Measurements from ENCODE around the gene MYL10. TPM values are rescaled to one million over a fixed set of nuclear protein-coding genes. Genes with fewer than 3 reads are reported as not detected.
A peak's percentile ranks its signal among the peaks of the same experiment; 100 is the strongest.
"Not testable (repeated sequence)": the region's sequence is repeated elsewhere in the genome, so short reads cannot be mapped to it uniquely, and the experiment has no call there.

The MYL10 gene
- total RNA-seq, 2 donors from 2014 or later, result not detected

DNA sequence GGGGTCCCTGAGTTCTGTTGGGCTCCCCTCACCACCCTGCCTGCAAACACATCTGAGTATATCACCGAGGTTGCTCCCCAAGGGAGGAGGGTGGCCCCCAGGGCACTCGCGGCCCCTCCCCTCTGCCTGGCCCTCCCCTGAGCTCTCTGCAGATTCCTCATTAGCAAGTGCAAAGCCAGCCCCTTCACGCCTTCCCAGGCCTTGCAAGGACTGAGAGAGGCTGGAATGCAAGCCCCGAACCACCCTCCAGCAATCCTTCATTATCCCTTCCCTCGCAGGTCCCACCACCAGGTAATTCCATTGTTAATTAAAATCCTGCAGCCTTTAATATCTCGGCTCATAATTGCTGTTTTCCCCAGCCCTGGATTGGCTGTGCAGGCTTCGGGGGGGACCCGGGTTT lies 35.3 kb upstream of the MYL10 start:
- no peak for ATAC-seq
- Mint-ChIP-seq H3K36me3 (peaks cover 5 to 8% of the 10 kb centered on the region in 2 donors), H3K9me3 (peaks cover 0 to 9% of the 10 kb centered on the region in 2 donors), H3K27ac (no peak overlapping the region)
- no peak for DNase-seq (ENCODE audit: low spot score in 2 of 2)

GRCh38 chr7:101663747-101664146 lies 34.7 kb upstream of the MYL10 start:
- peaks cover 0 to 8% of the 10 kb centered on the region in 2 donors for H3K9me3 Mint-ChIP-seq
- H3K27ac Mint-ChIP-seq, result no peak overlapping the region
- no peak for ATAC-seq
- DNase-seq (ENCODE audit: low spot score in 2 of 2), result no peak
- peaks cover 5 to 8% of the 10 kb centered on the region in 2 donors for H3K36me3 Mint-ChIP-seq

- H3K9me3 Mint-ChIP-seq, result peaks cover 0 to 4% of the 10 kb centered on the region in 2 donors
- DNase-seq (ENCODE audit: low spot score in 2 of 2) (no peak), ATAC-seq (no peak)
- H3K27ac Mint-ChIP-seq, result no peak overlapping the region
- peaks cover 0 to 5% of the 10 kb centered on the region in 2 donors for H3K36me3 Mint-ChIP-seq
Measured at GRCh38 chr7:101662447-101662998, 33.4 kb upstream of the MYL10 start.

DNA sequence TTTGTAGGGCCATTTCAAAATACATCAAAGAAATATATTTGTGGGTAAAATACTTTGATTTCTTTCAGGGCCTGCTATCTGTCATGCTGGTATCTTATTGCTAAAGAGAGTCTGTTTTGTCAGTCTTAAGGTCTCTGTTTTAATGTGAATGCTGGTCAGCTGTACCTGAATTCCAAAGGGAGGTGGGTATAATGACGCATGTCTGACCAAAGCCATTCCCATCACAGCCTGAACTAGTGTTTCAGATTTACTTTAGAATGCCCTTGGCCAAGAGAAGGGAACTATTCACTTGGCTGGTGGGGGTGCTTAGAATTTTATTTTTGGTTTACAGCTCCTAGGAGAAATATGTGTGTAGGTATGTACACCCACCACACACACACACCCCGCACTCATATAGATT lies 30.6 kb upstream of the MYL10 start:
- peaks cover 0 to 4% of the 10 kb centered on the region in 2 donors for H3K9me3 Mint-ChIP-seq

GRCh38 chr7:101657171-101657570 lies 28.1 kb upstream of the MYL10 start:
- H3K9me3 Mint-ChIP-seq, result no peaks in the 10 kb centered on the region
- no peak overlapping the region for H3K27ac Mint-ChIP-seq
- no peak for DNase-seq (ENCODE audit: low spot score in 2 of 2)
- no peak for ATAC-seq
- H3K36me3 Mint-ChIP-seq, result no peaks in the 10 kb centered on the region

More for the DNA sequence above, 30.6 kb upstream of the MYL10 start:
- DNase-seq (ENCODE audit: low spot score in 2 of 2) (no peak), ATAC-seq (no peak)
- Mint-ChIP-seq H3K36me3 (peaks cover 0 to 5% of the 10 kb centered on the region in 2 donors), H3K27ac (no peak overlapping the region)

GRCh38 chr7:101651112-101651511 lies 22.0 kb upstream of the MYL10 start:
- Mint-ChIP-seq H3K27ac (no peak overlapping the region), H3K9me3 (no peaks in the 10 kb centered on the region), H3K36me3 (no peaks in the 10 kb centered on the region)
- no peak for DNase-seq (ENCODE audit: low spot score in 2 of 2)
- no peak for ATAC-seq

DNA sequence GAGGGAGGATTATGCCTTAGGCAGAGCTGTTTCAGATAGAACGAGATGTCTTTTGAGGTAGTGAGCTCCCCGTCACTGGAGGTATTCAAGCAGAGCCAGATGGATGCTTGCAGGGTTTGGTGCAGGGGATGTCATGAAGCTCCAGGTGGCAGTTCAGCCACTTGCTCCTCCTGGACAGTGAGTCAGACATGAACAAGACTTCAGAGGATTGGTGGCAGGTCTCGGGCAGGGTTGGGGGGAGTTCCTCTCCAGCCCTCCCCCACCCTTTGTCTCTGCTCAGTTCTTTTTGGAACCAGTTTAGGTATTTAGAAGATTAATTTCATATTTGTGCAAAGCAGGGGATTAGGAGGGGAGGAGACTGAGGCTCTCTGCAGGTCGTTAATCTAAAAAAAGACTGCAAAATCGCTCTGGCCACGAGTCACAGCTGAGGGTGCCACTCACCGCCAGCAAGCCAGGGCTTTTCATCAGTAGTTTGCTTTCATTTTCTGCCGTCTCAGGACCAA lies 21.5 kb upstream of the MYL10 start:
- Mint-ChIP-seq H3K36me3 (no peaks in the 10 kb centered on the region), H3K27ac (no peak overlapping the region), H3K9me3 (no peaks in the 10 kb centered on the region)
- DNase-seq (ENCODE audit: low spot score in 2 of 2) (no peak), ATAC-seq (no peak)

DNA sequence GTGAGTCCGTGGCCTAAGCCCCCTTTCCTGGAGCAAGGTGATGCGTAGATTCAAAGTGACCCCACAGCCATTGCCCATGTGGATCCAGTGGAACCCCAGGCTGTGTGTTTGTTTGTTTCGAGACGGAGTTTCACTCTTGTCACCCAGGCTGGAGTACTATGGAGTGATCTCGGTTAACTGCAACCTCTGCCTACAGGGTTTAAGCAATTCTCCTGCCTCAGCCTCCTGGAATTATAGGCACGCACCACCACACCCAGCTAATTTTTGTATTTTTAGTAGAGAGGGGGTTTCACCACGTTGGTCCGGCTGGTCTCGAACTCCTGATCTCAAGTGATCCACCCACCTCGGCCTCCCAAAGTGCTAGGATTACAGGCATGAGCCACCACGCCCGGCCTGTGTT lies 18.8 kb upstream of the MYL10 start:
- not testable (repeated sequence) for ATAC-seq; H3K27ac Mint-ChIP-seq; H3K9me3 Mint-ChIP-seq; DNase-seq (ENCODE audit: low spot score in 2 of 2); H3K36me3 Mint-ChIP-seq

- ATAC-seq, result no peak
- H3K36me3 Mint-ChIP-seq, result no peaks in the 10 kb centered on the region
- no peaks in the 10 kb centered on the region for H3K9me3 Mint-ChIP-seq
- no peak overlapping the region for H3K27ac Mint-ChIP-seq
- no peak for DNase-seq (ENCODE audit: low spot score in 2 of 2)
Measured at GRCh38 chr7:101645951-101646350, 16.9 kb upstream of the MYL10 start.

DNA sequence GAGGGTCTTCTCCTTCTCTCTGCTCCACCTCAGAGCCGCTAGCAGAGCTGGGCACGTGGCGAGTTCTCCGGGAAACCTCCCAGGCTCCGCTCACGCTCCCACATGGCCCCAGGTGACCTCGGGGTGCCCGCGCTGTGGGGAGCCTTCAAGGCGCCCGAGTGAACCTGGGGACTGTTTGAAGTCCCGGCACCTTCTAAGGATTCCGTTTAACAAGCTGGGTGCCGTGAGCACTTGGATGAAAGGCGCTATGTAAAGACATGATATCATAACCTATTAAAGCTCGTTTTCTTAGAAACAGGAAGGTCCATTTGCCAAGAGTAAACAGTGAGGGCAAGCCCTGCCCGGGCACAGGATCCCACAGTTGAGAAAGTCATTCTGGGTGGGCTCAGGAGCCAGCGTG lies 15.8 kb upstream of the MYL10 start:
- Mint-ChIP-seq H3K36me3 (no peaks in the 10 kb centered on the region), H3K9me3 (no peaks in the 10 kb centered on the region), H3K27ac (no peak overlapping the region)
- ATAC-seq (no peak), DNase-seq (ENCODE audit: low spot score in 2 of 2) (no peak)

GRCh38 chr7:101639127-101639526 lies 10.0 kb upstream of the MYL10 start:
- DNase-seq (ENCODE audit: low spot score in 2 of 2); H3K27ac Mint-ChIP-seq; H3K9me3 Mint-ChIP-seq; H3K36me3 Mint-ChIP-seq; ATAC-seq: not testable (repeated sequence)

- Mint-ChIP-seq H3K27ac (no peak overlapping the region), H3K36me3 (peaks cover 0 to 6% of the 10 kb centered on the region in 2 donors), H3K9me3 (peaks cover 6% of the 10 kb centered on the region in 2 donors)
- ATAC-seq (no peak), DNase-seq (ENCODE audit: low spot score in 2 of 2) (no peak)
Measured at GRCh38 chr7:101636822-101637623, 7.9 kb upstream of the MYL10 start.

- no peak overlapping the region for H3K27ac Mint-ChIP-seq
- DNase-seq (ENCODE audit: low spot score in 2 of 2) (no peak), ATAC-seq (no peak)
- peaks cover 0 to 6% of the 10 kb centered on the region in 2 donors for H3K36me3 Mint-ChIP-seq
- peaks cover 6% of the 10 kb centered on the region in 2 donors for H3K9me3 Mint-ChIP-seq
Measured at GRCh38 chr7:101635484-101635883, 6.4 kb upstream of the MYL10 start.

GRCh38 chr7:101634196-101634717 lies 5.2 kb upstream of the MYL10 start:
- H3K36me3 Mint-ChIP-seq, result peaks cover 0 to 6% of the 10 kb centered on the region in 2 donors

GRCh38 chr7:101633511-101633910 lies 4.4 kb upstream of the MYL10 start:
- Mint-ChIP-seq H3K9me3 (peaks cover 6% of the 10 kb centered on the region in 2 donors), H3K27ac (peak overlapping the region; percentile 9 to 82), H3K36me3 (peaks cover 0 to 6% of the 10 kb centered on the region in 2 donors)
- ATAC-seq, result no peak
- no peak for DNase-seq (ENCODE audit: low spot score in 2 of 2)

More at GRCh38 chr7:101634196-101634717, 5.2 kb upstream of the MYL10 start:
- no peak for DNase-seq (ENCODE audit: low spot score in 2 of 2)
- no peak for ATAC-seq
- Mint-ChIP-seq H3K9me3 (peaks cover 6% of the 10 kb centered on the region in 2 donors), H3K27ac (peak overlapping the region; percentile 9 to 82)

DNA sequence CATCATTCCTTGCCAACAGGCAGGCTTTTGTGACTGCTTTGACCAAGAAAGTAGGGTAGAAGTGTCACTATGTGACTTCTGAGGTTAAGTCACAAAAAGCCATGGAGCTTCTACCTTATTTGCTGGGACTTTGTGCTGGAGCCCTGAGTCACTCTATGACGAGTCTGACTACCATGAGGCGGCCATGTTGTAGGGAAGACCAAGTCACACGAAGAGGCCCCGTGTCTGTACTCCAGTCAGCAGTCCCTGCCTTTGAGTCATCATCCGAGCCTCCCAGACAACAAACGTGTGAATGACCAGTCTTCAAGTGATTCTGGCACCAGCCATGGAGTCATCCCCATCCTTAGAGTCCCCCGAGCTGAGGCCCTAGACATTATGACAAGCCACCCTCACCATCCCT lies 3.5 kb upstream of the MYL10 start:
- H3K36me3 Mint-ChIP-seq, result peaks cover 0 to 6% of the 10 kb centered on the region in 2 donors
- DNase-seq (ENCODE audit: low spot score in 2 of 2) (no peak), ATAC-seq (peak in 1 of 2 donors; percentile 26)
- H3K27ac Mint-ChIP-seq, result no peak overlapping the region
- H3K9me3 Mint-ChIP-seq, result peaks cover 6% of the 10 kb centered on the region in 2 donors

GRCh38 chr7:101631224-101631714 lies 2.2 kb upstream of the MYL10 start:
- peaks cover 0 to 6% of the 10 kb centered on the region in 2 donors for H3K36me3 Mint-ChIP-seq
- no peak for DNase-seq (ENCODE audit: low spot score in 2 of 2)
- peak in 1 of 2 donors; percentile 58 for ATAC-seq
- peaks cover 6% of the 10 kb centered on the region in 2 donors for H3K9me3 Mint-ChIP-seq
- no peak overlapping the region for H3K27ac Mint-ChIP-seq

Measured in activated naive CD4-positive, alpha-beta T cell treated with anti-CD3 and anti-CD28 coated beads, Interleukin-2, amount 50 U/mL, for 72 hours (primary cell).